ENCODE measurements around the gene ARV1. TPM values are rescaled to one million over a fixed set of nuclear protein-coding genes. Genes with fewer than 3 reads are reported as not detected.

Gene ARV1
- total RNA-seq, 1 experiment from 2014 or later: 8.0 TPM

DNA sequence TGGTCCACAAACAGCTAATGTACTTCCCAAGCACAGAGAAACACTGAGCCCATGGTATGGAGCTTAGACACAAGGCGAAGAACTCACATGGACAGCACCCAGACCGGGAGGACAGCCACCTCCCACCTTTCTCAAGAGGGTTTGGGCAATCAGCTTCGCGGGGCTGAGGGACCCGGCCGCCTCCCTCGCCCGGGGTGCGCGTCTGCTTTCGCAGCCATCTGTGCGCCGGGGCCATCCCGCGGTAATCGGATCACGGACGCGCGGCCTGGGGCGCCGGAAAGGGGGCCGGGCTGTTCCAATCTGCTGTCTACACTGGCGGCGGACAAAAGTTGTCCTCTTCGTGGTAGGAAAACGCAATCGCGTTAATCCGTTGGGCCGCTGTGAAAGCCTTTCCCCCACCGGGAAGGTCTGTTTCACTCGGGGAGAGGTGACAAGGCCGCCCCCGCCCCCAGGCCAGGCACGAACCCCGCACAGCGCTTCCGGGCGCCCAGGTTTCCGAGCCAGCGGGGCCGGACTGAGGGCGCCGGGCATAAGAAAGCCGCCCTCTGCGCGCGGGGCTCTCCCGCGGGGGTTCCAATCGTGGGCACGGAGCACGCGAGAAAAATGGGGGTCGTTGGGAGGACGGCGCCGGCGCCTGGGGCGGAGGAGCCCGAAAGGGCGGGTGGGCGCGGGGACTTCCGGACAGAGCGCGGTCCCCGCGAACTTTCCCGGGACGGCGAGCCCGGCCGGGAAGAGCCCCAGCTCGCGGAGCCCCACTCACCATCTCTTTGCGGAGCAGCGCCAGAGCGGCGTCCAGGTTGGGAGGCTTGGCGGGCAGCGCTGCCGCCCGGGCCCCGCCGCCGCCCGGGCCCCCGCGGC is 60.5 kb downstream of the ARV1 start:
- Histone ChIP-seq H3K79me1 (ENCODE audit: insufficient read depth, low read depth, low read length, poor library complexity, severe bottlenecking) (no peaks in the 10 kb centered on the region), H3K9ac (ENCODE audit: extremely low read depth, insufficient read length, low read length) (no peak overlapping the region), H3K23ac (ENCODE audit: insufficient read length, low read depth, low read length) (no peak overlapping the region), H3K79me2 (ENCODE audit: insufficient read depth, low read length) (no peaks in the 10 kb centered on the region), H3K18ac (ENCODE audit: insufficient read length, low read depth, low read length) (no peak overlapping the region), H2AFZ (ENCODE audit: low read length) (no peak overlapping the region), H4K20me1 (ENCODE audit: control insufficient read depth, insufficient read depth, insufficient read length) (no peaks in the 10 kb centered on the region), H3K4me1 (ENCODE audit: insufficient read depth, low read length) (no peaks in the 10 kb centered on the region), H3K56ac (ENCODE audit: insufficient read length, low read depth, low read length) (no peak overlapping the region), H2BK20ac (ENCODE audit: low read depth, low read length, poor library complexity, severe bottlenecking) (no peak overlapping the region), H3K27me3 (ENCODE audit: insufficient read depth, low read length) (peaks cover 46% of the 10 kb centered on the region; the same call in 1 of the 2 replicates), H4K5ac (ENCODE audit: insufficient read length, low read depth, low read length) (no peak overlapping the region), H3K14ac (ENCODE audit: insufficient read depth, low read length) (no peak overlapping the region), H2BK5ac (ENCODE audit: insufficient read length, low read length) (no peak overlapping the region), H2BK120ac (ENCODE audit: low read depth, low read length, poor library complexity, severe bottlenecking) (no peak overlapping the region), H3K23me2 (ENCODE audit: insufficient read length, low read depth, low read length, poor library complexity, severe bottlenecking) (peaks cover 12% of the 10 kb centered on the region), H3K4ac (ENCODE audit: low read depth, low read length) (no peak overlapping the region), H2AK5ac (ENCODE audit: insufficient read length, low read length) (no peak overlapping the region), H4K91ac (ENCODE audit: insufficient read length, low read depth, low read length) (no peak overlapping the region), H4K8ac (replicated peaks; ENCODE audit: insufficient read length, low read depth, low read length) (no peak overlapping the region), H2BK15ac (ENCODE audit: low read depth, low read length) (no peak overlapping the region), H3T11ph (ENCODE audit: low read length) (no peak overlapping the region), H3K9me3 (ENCODE audit: control insufficient read depth, low read depth, low read length) (peaks cover under 1% of the 10 kb centered on the region), H2BK12ac (ENCODE audit: insufficient read length, low read depth, low read length) (no peak overlapping the region), H3K4me2 (ENCODE audit: insufficient read depth, insufficient read length, low read length) (peak overlapping the region; percentile 45), H3K27ac (ENCODE audit: insufficient read length, low read depth, low read length) (no peak overlapping the region)
- WGBS (ENCODE audit: extremely low coverage, insufficient read length, low lambda C conversion rate): no CpG with 5 or more reads among the region's 91 CpGs
- Mint-ChIP-seq H3K4me1 (peaks cover 7 to 10% of the 10 kb centered on the region in 2 experiments), H3K9me3 (no peaks in the 10 kb centered on the region; a peak in 2 of 5 replicates), H3K27ac (no peak overlapping the region), H3K27me3 (ENCODE audit: low read depth) (peaks cover 96% of the 10 kb centered on the region), H3K36me3 (ENCODE audit: insufficient read depth in 1 of 3, low read depth in 3 of 3) (no peaks in the 10 kb centered on the region; a peak in 1 of 7 replicates), H3K4me3 (peak overlapping the region; percentile 58 to 79)
- peak; percentile 43 for DNase-seq
- TF ChIP-seq, protein P1, sequence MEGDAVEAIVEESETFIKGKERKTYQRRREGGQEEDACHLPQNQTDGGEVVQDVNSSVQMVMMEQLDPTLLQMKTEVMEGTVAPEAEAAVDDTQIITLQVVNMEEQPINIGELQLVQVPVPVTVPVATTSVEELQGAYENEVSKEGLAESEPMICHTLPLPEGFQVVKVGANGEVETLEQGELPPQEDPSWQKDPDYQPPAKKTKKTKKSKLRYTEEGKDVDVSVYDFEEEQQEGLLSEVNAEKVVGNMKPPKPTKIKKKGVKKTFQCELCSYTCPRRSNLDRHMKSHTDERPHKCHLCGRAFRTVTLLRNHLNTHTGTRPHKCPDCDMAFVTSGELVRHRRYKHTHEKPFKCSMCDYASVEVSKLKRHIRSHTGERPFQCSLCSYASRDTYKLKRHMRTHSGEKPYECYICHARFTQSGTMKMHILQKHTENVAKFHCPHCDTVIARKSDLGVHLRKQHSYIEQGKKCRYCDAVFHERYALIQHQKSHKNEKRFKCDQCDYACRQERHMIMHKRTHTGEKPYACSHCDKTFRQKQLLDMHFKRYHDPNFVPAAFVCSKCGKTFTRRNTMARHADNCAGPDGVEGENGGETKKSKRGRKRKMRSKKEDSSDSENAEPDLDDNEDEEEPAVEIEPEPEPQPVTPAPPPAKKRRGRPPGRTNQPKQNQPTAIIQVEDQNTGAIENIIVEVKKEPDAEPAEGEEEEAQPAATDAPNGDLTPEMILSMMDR (conservative IDR thresholded peaks at IDR 0.05): no peak
